Panc1 (cell line): Measurements from ENCODE around the gene FAM229A. TPM values are rescaled to one million over a fixed set of nuclear protein-coding genes. Genes with fewer than 3 reads are reported as not detected.
"Not testable (repeated sequence)": the region's sequence is repeated elsewhere in the genome, so short reads cannot be mapped to it uniquely, and the experiment has no call there.

Source experiments
- ATAC-seq: fragments of 200-7000 bp; cut with Tn5 transposase; 2 replicates; pipeline ENCODE4 v1.9.1; 2020; ENCODE audit warnings: mild to moderate bottlenecking, moderate library complexity
- BruUV-seq: library from RNA; stranded (reverse); fragments of 400-500 nt; replicated peaks from 2 replicates; lab custom pipeline; 2021; lab: Mats Ljungman, UMichigan
- CTCF ChIA-PET: fragments of 300-600 bp; sonication (Branson Sonifier 250); formaldehyde crosslinking; loops from one replicate; lab custom pipeline; 2022; ENCODE audit warnings: antibody characterized with exemption; lab: Charles Lee
- POLR2A ChIA-PET: fragments of 300-600 bp; sonication (Branson Sonifier 250); formaldehyde crosslinking; loops from one replicate; lab custom pipeline; 2022; ENCODE audit warnings: antibody characterized with exemption; lab: Charles Lee
- DNase-seq: peaks from one replicate; pipeline ENCODE4 v3.0.0-alpha.2; 2010; ENCODE audit warnings: low read depth, low spot score
- H3K27ac ChIP-seq: 2 replicates; pipeline ENCODE4 v1.5.1; 2011; ENCODE audit warnings: mild to moderate bottlenecking, low read length, inconsistent platforms
- H3K27me3 ChIP-seq: fragments of 200-500 bp; sonication (Bioruptor generic); 2 replicates; pipeline ENCODE4 v1.6.0; 2014; ENCODE audit warnings: low read length, inconsistent platforms; ENCODE audit not compliant: control insufficient read depth, insufficient read depth
- H3K36me3 ChIP-seq: fragments of 200-500 bp; sonication (Bioruptor generic); 2 replicates; pipeline ENCODE4 v1.5.1; 2014; ENCODE audit warnings: inconsistent platforms, mild to moderate bottlenecking, low read length, moderate library complexity; ENCODE audit not compliant: control insufficient read depth, insufficient read depth
- H3K4me1 ChIP-seq: 2 replicates; pipeline ENCODE4 v1.5.1; 2011; ENCODE audit warnings: inconsistent platforms, mild to moderate bottlenecking, low read length, moderate library complexity; ENCODE audit not compliant: control insufficient read depth, insufficient read depth
- H3K4me3 ChIP-seq, 2 experiments: 2 replicates each; pipeline ENCODE4 v1.5.1; 2011 to 2012; ENCODE audit warnings: low read depth in 2 of 2, low read length in 2 of 2, mild to moderate bottlenecking in 2 of 2, inconsistent platforms in 1 of 2, moderate library complexity in 1 of 2
- H3K9me3 ChIP-seq: fragments of 200-500 bp; sonication (Bioruptor generic); 2 replicates; pipeline ENCODE4 v1.5.1; 2014; ENCODE audit warnings: low read depth, mild to moderate bottlenecking, inconsistent platforms, low read length, moderate library complexity; ENCODE audit not compliant: control insufficient read depth, insufficient read depth
- CTCF ChIP-seq: fragments of 450-650 bp; IDR thresholded peaks from 2 replicates; pipeline ENCODE4 v1.5.1; 2017; ENCODE audit warnings: mild to moderate bottlenecking
- POLR2AphosphoS5 ChIP-seq: IDR thresholded peaks from 2 replicates; pipeline ENCODE4 v1.6.1; 2012; ENCODE audit warnings: mild to moderate bottlenecking, low read depth, low read length, moderate library complexity
- REST ChIP-seq, 2 experiments: IDR thresholded peaks; 2 replicates each; pipeline ENCODE4 v1.6.1; 2011 to 2012; ENCODE audit warnings: low read depth in 2 of 2, control low read depth in 1 of 2, low read length in 1 of 2, mild to moderate bottlenecking in 1 of 2, moderate library complexity in 1 of 2; ENCODE audit not compliant: insufficient read depth in 1 of 2
- SIN3A ChIP-seq: IDR thresholded peaks from 2 replicates; pipeline ENCODE4 v1.6.1; 2012; ENCODE audit warnings: low read depth, mild to moderate bottlenecking, low read length, moderate library complexity, borderline replicate concordance; ENCODE audit not compliant: insufficient read depth
- TCF7L2 ChIP-seq: IDR thresholded peaks from 2 replicates; pipeline ENCODE4 v1.6.1; 2011; ENCODE audit warnings: mild to moderate bottlenecking, low read depth, low read length, inconsistent platforms
- in situ Hi-C: cut with HindIII; loops from 2 replicates; pipeline ENCODE4 v1.10.0; 2016; ENCODE audit warnings: low sequenced_read_pairs, low pct_unique_long_range_greater_than_20kb
- intact Hi-C: fragments of 100-400 bp; cut with micrococcal nuclease; formaldehyde crosslinking; loops from one replicate; pipeline ENCODE4 v1.10.0; 2022; ENCODE audit not compliant: unreplicated experiment
- total RNA-seq: library from RNA; stranded (reverse); gene quantifications from one replicate; pipeline ENCODE4 v1.2.1, GENCODE V29; 2021; ENCODE audit not compliant: unreplicated experiment

The FAM229A gene
- total RNA-seq, 1 experiment from 2014 or later, result 6.7 TPM

- intact Hi-C loops, result no loop called here
- no peak for TF ChIP-seq TCF7L2
- TF ChIP-seq REST (IDR thresholded peaks at IDR 0.05; ENCODE audit: insufficient read depth in 1 of 2, low read depth in 2 of 2, low read length in 1 of 2), result no peak
- TF ChIP-seq POLR2AphosphoS5, result no peak
- TF ChIP-seq CTCF, result no peak
- no peak for TF ChIP-seq SIN3A
- in situ Hi-C loops, result no loop called here
- ChIA-PET POLR2A (no interaction called here), CTCF (interaction anchor here (0.6 to 1.2 kb wide), 4 partner anchors 48 to 679 kb away, joined by 3 to 4 read pairs (median 3); no protein-coding TSS in a partner anchor)
- H3K36me3 ChIP-seq, result no peaks in the 10 kb centered on the region
- no peaks in the 10 kb centered on the region for H3K27me3 ChIP-seq
- H3K9me3 ChIP-seq, result no peaks in the 10 kb centered on the region
- no peak overlapping the region for H3K4me3 ChIP-seq
- no peak overlapping the region for H3K27ac ChIP-seq
- no peak for ATAC-seq
- H3K4me1 ChIP-seq, result no peaks in the 10 kb centered on the region
- no peak for DNase-seq
- BruUV-seq, result no TSS peak
These were observed 37.6 kb upstream of the FAM229A start for GRCh38 chr1:32399843-32400242.

- no peak for TF ChIP-seq TCF7L2
- no peak for TF ChIP-seq CTCF
- intact Hi-C loops, result no loop called here
- Histone ChIP-seq H3K36me3 (no peaks in the 10 kb centered on the region), H3K27me3 (no peaks in the 10 kb centered on the region), H3K4me3 (no peak overlapping the region), H3K9me3 (no peaks in the 10 kb centered on the region), H3K27ac (no peak overlapping the region), H3K4me1 (peaks cover 1% of the 10 kb centered on the region; the same call in 1 of the 2 replicates)
- ATAC-seq (no peak), DNase-seq (no peak)
- CTCF ChIA-PET, result no interaction called here
- BruUV-seq, result no TSS peak
- POLR2A ChIA-PET, result no interaction called here
- in situ Hi-C loops, result no loop called here
These were observed 36.1 kb upstream of the FAM229A start for GRCh38 chr1:32398401-32398800.

GRCh38 chr1:32396524-32396923, 34.2 kb upstream of the FAM229A start:
- intact Hi-C loops, in situ Hi-C loops, H3K4me3 ChIP-seq, H3K36me3 ChIP-seq, DNase-seq, H3K27me3 ChIP-seq, H3K4me1 ChIP-seq, CTCF ChIA-PET, ATAC-seq, H3K27ac ChIP-seq, BruUV-seq, POLR2A ChIA-PET, H3K9me3 ChIP-seq: not testable (repeated sequence)
